Activated naive CD8-positive, alpha-beta T cell treated with anti-CD3 and anti-CD28 coated beads, Interleukin-2, amount 10 ng/mL, durations not matched to agents 7 days and 5 days (primary cell): ENCODE results near the gene FRK. TPM values are rescaled to one million over a fixed set of nuclear protein-coding genes. Genes with fewer than 3 reads are reported as not detected.
"Not testable (repeated sequence)": the region's sequence is repeated elsewhere in the genome, so short reads cannot be mapped to it uniquely, and the experiment has no call there.

Experiments
- ATAC-seq: fragments of 150-1000 bp; cut with Tn5 transposase; one replicate; pipeline ENCODE4 v1.10.0; 2021; ENCODE audit warnings: low read depth, moderate library complexity
- POLR2A ChIA-PET: fragments of 350-600 bp; sonication (Branson Sonifier 250); formaldehyde crosslinking; loops from one replicate; lab custom pipeline; 2021; ENCODE audit warnings: antibody characterized with exemption; lab: Charles Lee
- DNase-seq: peaks from one replicate; pipeline ENCODE4 v3.0.0; 2021
- H3K27ac Mint-ChIP-seq: one replicate; pipeline ENCODE4 v1.8.0; 2022; ENCODE audit warnings: mild to moderate bottlenecking, mixed read lengths
- H3K27me3 Mint-ChIP-seq: one replicate; pipeline ENCODE4 v1.8.0; 2022; ENCODE audit warnings: mild to moderate bottlenecking, moderate library complexity, mixed read lengths
- H3K36me3 Mint-ChIP-seq: one replicate; pipeline ENCODE4 v1.8.0; 2021; ENCODE audit warnings: mild to moderate bottlenecking, mixed read lengths
- H3K4me1 Mint-ChIP-seq: one replicate; pipeline ENCODE4 v1.8.0; 2021; ENCODE audit warnings: mixed read lengths
- H3K4me3 Mint-ChIP-seq: one replicate; pipeline ENCODE4 v1.8.0; 2022; ENCODE audit warnings: mild to moderate bottlenecking, moderate library complexity, mixed read lengths
- H3K9me3 Mint-ChIP-seq: one replicate; pipeline ENCODE4 v1.8.0; 2021; ENCODE audit warnings: mixed read lengths
- total RNA-seq, 2 experiments: library from RNA; stranded (reverse); gene quantifications; one replicate each; pipeline ENCODE4 v1.2.3, GENCODE V29; 2021

The FRK gene
- total RNA-seq, 2 experiments from 2014 or later = 0.03 to 0.06 TPM

- ATAC-seq, H3K4me3 Mint-ChIP-seq, DNase-seq, H3K27ac Mint-ChIP-seq, H3K9me3 Mint-ChIP-seq, H3K36me3 Mint-ChIP-seq, H3K27me3 Mint-ChIP-seq, POLR2A ChIA-PET, H3K4me1 Mint-ChIP-seq: not testable (repeated sequence)
Measured at GRCh38 chr6:115888687-115889470, 171.8 kb downstream of the FRK start.

DNA sequence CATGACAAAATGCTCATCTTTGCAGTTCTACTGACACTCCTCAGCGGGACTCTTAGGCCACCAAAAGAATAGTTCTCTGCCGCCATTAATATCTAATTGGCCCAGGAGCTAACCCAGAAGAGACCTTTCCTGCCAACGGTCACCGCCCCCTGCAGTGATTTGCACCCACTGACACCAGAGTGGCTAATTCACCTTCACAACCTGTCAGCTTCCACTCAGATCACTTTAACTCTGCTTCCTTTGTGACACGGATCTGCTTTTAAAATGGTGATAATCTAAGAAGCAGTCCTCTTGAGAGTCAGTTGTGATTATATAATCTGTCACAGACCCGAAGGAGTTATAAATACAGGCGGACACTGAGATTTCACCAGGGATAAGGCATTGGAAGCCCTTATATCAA is 172.8 kb downstream of the FRK start:
- H3K9me3 Mint-ChIP-seq = no peaks in the 10 kb centered on the region
- H3K36me3 Mint-ChIP-seq = no peaks in the 10 kb centered on the region
- POLR2A ChIA-PET = no interaction called here
- peaks cover 2% of the 10 kb centered on the region for H3K27me3 Mint-ChIP-seq
- ATAC-seq = no peak
- no peak for DNase-seq
- peaks cover 6% of the 10 kb centered on the region for H3K4me1 Mint-ChIP-seq
- no peak overlapping the region for H3K27ac Mint-ChIP-seq
- no peak overlapping the region for H3K4me3 Mint-ChIP-seq

DNA sequence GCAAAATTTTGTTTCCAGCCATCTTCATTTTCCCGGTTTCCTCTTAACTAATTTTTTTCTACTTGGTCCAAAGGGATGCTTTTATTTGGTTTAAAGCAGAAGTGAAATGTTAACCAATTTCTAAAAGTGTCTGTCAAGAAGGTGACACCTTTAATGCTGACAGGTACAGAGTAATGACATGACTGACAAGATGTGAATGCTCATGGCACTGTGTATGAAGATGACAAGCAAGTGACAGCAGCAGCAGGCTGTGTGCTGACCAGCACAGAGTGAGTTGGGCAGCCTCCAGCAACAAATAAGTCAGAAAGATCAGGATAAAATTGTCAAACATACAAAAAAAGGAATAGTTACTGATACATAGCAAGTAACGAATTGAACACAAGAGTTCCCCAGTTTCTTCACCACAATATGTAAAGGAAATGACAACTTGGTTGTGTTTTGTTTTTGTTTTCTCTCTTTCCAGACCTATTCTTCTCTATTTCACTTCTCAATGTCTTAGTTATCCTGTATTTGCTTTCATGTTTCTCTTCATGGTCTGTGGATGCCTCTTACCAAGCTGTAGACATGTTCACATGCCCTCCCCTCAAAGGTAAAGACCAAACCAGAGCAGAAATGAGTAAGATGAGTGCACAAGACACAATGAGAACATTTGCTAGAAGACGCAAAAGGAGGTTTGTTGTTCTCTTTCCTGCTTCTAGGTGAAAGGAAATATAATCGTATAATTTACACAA is 174.9 kb downstream of the FRK start:
- no peak overlapping the region for H3K27ac Mint-ChIP-seq
- ATAC-seq = no peak
- POLR2A ChIA-PET = no interaction called here
- H3K4me3 Mint-ChIP-seq = no peak overlapping the region
- no peaks in the 10 kb centered on the region for H3K9me3 Mint-ChIP-seq
- H3K27me3 Mint-ChIP-seq = peaks cover 2% of the 10 kb centered on the region
- no peaks in the 10 kb centered on the region for H3K36me3 Mint-ChIP-seq
- no peak for DNase-seq
- peaks cover 1% of the 10 kb centered on the region for H3K4me1 Mint-ChIP-seq

DNA sequence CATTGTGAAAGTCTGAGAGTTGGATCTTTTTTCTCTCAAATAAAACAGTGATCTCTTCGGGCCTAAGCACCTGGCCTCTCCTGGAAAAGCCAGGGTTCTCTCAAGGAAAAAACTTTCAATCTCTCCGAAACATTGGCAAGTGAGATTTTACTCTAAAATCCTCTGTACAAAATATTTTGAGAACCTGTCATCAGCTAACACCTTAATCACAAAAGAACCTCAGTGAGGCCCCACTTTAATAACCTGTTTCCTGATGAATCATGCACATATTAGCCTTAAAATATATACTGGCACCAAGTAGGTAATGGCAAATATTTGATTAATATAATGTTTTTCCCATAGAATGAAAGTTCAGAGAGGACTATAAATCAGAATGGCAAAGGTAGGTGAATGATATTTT is 177.9 kb downstream of the FRK start:
- no peak overlapping the region for H3K4me3 Mint-ChIP-seq
- H3K9me3 Mint-ChIP-seq = no peaks in the 10 kb centered on the region

DNA sequence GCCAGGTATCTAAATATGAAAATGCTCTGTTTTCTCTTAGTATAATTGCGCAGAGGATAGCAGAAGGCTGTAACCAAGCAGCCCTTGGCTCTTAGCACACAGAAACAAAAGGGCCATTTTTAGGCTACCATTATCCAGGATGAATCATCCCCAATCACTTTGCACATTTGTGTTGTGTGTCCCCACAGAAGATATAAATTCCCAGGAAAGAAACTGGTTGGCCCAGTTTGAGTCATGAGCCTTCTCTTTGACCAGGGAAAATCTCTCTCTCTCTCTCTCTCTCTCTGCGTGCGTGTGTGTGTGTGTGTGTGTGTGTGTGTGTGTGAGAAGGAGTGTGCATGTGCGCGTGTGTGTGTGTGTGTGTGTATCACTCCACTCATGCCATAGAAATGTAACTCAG is 178.5 kb downstream of the FRK start:
- Mint-ChIP-seq H3K9me3 (no peaks in the 10 kb centered on the region), H3K36me3 (no peaks in the 10 kb centered on the region), H3K4me1 (no peaks in the 10 kb centered on the region), H3K4me3 (no peak overlapping the region), H3K27ac (no peak overlapping the region), H3K27me3 (peaks cover 3% of the 10 kb centered on the region)
- POLR2A ChIA-PET = no interaction called here
- DNase-seq (no peak), ATAC-seq (no peak)

More for the DNA sequence above, 177.9 kb downstream of the FRK start:
- POLR2A ChIA-PET = no interaction called here
- Mint-ChIP-seq H3K36me3 (no peaks in the 10 kb centered on the region), H3K4me1 (no peaks in the 10 kb centered on the region), H3K27ac (no peak overlapping the region), H3K27me3 (peaks cover 2% of the 10 kb centered on the region)
- ATAC-seq (no peak), DNase-seq (no peak)

Other genes starting within 250 kb of the FRK start
- 10 to 100 TPM; 31.5 to 36.3 TPM for gene NT5DC1, start 40.0 kb upstream of the FRK start, total RNA-seq
- gene COL10A1, start 65.2 kb upstream of the FRK start, total RNA-seq = not detected
- gene TSPYL4, start 193.2 kb upstream of the FRK start, total RNA-seq = 10 to 100 TPM; 19.2 to 19.4 TPM
- 10 to 100 TPM; 59.9 to 66.8 TPM for gene TSPYL1, start 219.0 kb upstream of the FRK start, total RNA-seq